Astrocyte (in vitro differentiated cells and primary cell): Measurements from ENCODE around the gene GDAP1L1. TPM values are rescaled to one million over a fixed set of nuclear protein-coding genes. Genes with fewer than 3 reads are reported as not detected.

Experiments used
- DNase-seq: peaks from one replicate; pipeline ENCODE4 v3.0.0-alpha.2; 2010; ENCODE audit warnings: low read depth
- FAIRE-seq: peaks from 2 replicates; lab custom pipeline; 2011; peaks lifted over from hg19 to GRCh38; lab: Jason Lieb, UNC
- H2AFZ ChIP-seq: 2 replicates; pipeline ENCODE4 v1.6.0; 2012; ENCODE audit warnings: low read depth, low read length, inconsistent platforms
- H3K27ac ChIP-seq: 2 replicates; pipeline ENCODE4 v1.5.1; 2011; ENCODE audit warnings: low read depth, low read length, inconsistent platforms
- H3K27me3 ChIP-seq: 2 replicates; pipeline ENCODE4 v1.6.0; 2011; ENCODE audit warnings: low read length, inconsistent platforms; ENCODE audit not compliant: insufficient read depth
- H3K36me3 ChIP-seq: 2 replicates; pipeline ENCODE4 v1.5.1; 2011; ENCODE audit warnings: low read length, inconsistent platforms; ENCODE audit not compliant: insufficient read depth
- H3K4me1 ChIP-seq: 2 replicates; pipeline ENCODE4 v1.5.1; 2011; ENCODE audit warnings: low read length, inconsistent platforms; ENCODE audit not compliant: insufficient read depth
- H3K4me2 ChIP-seq: 2 replicates; pipeline ENCODE4 v1.6.0; 2012; ENCODE audit warnings: low read length, inconsistent platforms
- H3K4me3 ChIP-seq: 2 replicates; pipeline ENCODE4 v1.5.1; 2011; ENCODE audit warnings: low read depth, mild to moderate bottlenecking, low read length, inconsistent platforms; ENCODE audit not compliant: insufficient read depth
- H3K79me2 ChIP-seq: 2 replicates; pipeline ENCODE4 v1.6.0; 2012; ENCODE audit warnings: mild to moderate bottlenecking, low read length, inconsistent platforms; ENCODE audit not compliant: insufficient read depth
- H3K9ac ChIP-seq: 2 replicates; pipeline ENCODE4 v1.6.0; 2012; ENCODE audit warnings: mild to moderate bottlenecking, low read length, inconsistent platforms
- H3K9me3 ChIP-seq: 2 replicates; pipeline ENCODE4 v1.5.1; 2012; ENCODE audit warnings: low read depth, mild to moderate bottlenecking, low read length, inconsistent platforms; ENCODE audit not compliant: insufficient read depth
- H4K20me1 ChIP-seq: 2 replicates; pipeline ENCODE4 v1.6.0; 2012; ENCODE audit warnings: low read length, inconsistent platforms; ENCODE audit not compliant: insufficient read depth
- H3K27ac Mint-ChIP-seq: one replicate; pipeline ENCODE4 v1.8.0; 2021; ENCODE audit warnings: mild to moderate bottlenecking, mixed read lengths; ENCODE audit not compliant: unreplicated experiment
- H3K27me3 Mint-ChIP-seq: one replicate; pipeline ENCODE4 v1.8.0; 2021; ENCODE audit warnings: low read depth, mixed read lengths; ENCODE audit not compliant: unreplicated experiment
- H3K36me3 Mint-ChIP-seq: one replicate; pipeline ENCODE4 v1.8.0; 2021; ENCODE audit warnings: low read depth, mixed read lengths; ENCODE audit not compliant: unreplicated experiment
- H3K4me1 Mint-ChIP-seq: one replicate; pipeline ENCODE4 v1.8.0; 2021; ENCODE audit warnings: low read depth, mixed read lengths; ENCODE audit not compliant: unreplicated experiment
- H3K4me3 Mint-ChIP-seq: one replicate; pipeline ENCODE4 v1.8.0; 2021; ENCODE audit warnings: mild to moderate bottlenecking, moderate library complexity, mixed read lengths; ENCODE audit not compliant: unreplicated experiment
- H3K9me3 Mint-ChIP-seq: one replicate; pipeline ENCODE4 v1.8.0; 2021; ENCODE audit warnings: mild to moderate bottlenecking, mixed read lengths; ENCODE audit not compliant: unreplicated experiment
- CTCF ChIP-seq: IDR thresholded peaks from 2 replicates; pipeline ENCODE4 v1.5.1; 2011; ENCODE audit warnings: low read depth, mild to moderate bottlenecking, inconsistent platforms, low read length, moderate library complexity; ENCODE audit not compliant: insufficient read depth
- EZH2 ChIP-seq: IDR thresholded peaks from 2 replicates; pipeline ENCODE4 v1.6.1; 2012; ENCODE audit warnings: mild to moderate bottlenecking, low read length, inconsistent platforms; ENCODE audit not compliant: insufficient read depth
- total RNA-seq: library from RNA; stranded (reverse); gene quantifications from 2 replicates; pipeline ENCODE4 v1.2.1, GENCODE V29; 2021

The GDAP1L1 gene
- total RNA-seq, 1 donor from 2014 or later: 0.64 TPM

GRCh38 chr20:44241796-44242195 lies 5.3 kb upstream of the GDAP1L1 start:
- Mint-ChIP-seq H3K27ac (no peak overlapping the region), H3K4me3 (no peak overlapping the region), H3K27me3 (peaks cover 39% of the 10 kb centered on the region), H3K4me1 (no peaks in the 10 kb centered on the region), H3K9me3 (peaks cover 4% of the 10 kb centered on the region), H3K36me3 (no peaks in the 10 kb centered on the region)
- TF ChIP-seq CTCF: no peak
- TF ChIP-seq EZH2: no peak
- no peak for DNase-seq
- H3K79me2 ChIP-seq: no peaks in the 10 kb centered on the region
- no peak for FAIRE-seq
- H3K4me1 ChIP-seq: no peaks in the 10 kb centered on the region
- no peak overlapping the region for H3K4me3 ChIP-seq
- H3K36me3 ChIP-seq: no peaks in the 10 kb centered on the region
- peaks cover 23% of the 10 kb centered on the region for H3K27me3 ChIP-seq
- H3K4me2 ChIP-seq: no peak overlapping the region
- H4K20me1 ChIP-seq: no peaks in the 10 kb centered on the region
- H3K9me3 ChIP-seq: no peaks in the 10 kb centered on the region
- no peak overlapping the region for H3K27ac ChIP-seq
- H2AFZ ChIP-seq: no peak overlapping the region
- no peak overlapping the region for H3K9ac ChIP-seq

GRCh38 chr20:44245977-44246376 lies 1.1 kb upstream of the GDAP1L1 start:
- TF ChIP-seq EZH2: no peak
- TF ChIP-seq CTCF: no peak
- Histone ChIP-seq H3K79me2 (no peaks in the 10 kb centered on the region), H3K9ac (no peak overlapping the region), H4K20me1 (peaks cover 5% of the 10 kb centered on the region), H3K4me1 (no peaks in the 10 kb centered on the region), H2AFZ (no peak overlapping the region), H3K36me3 (no peaks in the 10 kb centered on the region), H3K27ac (no peak overlapping the region), H3K4me2 (no peak overlapping the region), H3K4me3 (no peak overlapping the region), H3K27me3 (peaks cover 24% of the 10 kb centered on the region), H3K9me3 (no peaks in the 10 kb centered on the region)
- Mint-ChIP-seq H3K4me1 (peaks cover 2% of the 10 kb centered on the region), H3K4me3 (no peak overlapping the region), H3K9me3 (no peaks in the 10 kb centered on the region), H3K27ac (no peak overlapping the region), H3K36me3 (no peaks in the 10 kb centered on the region), H3K27me3 (peaks cover 49% of the 10 kb centered on the region)
- FAIRE-seq (no peak), DNase-seq (no peak)

DNA sequence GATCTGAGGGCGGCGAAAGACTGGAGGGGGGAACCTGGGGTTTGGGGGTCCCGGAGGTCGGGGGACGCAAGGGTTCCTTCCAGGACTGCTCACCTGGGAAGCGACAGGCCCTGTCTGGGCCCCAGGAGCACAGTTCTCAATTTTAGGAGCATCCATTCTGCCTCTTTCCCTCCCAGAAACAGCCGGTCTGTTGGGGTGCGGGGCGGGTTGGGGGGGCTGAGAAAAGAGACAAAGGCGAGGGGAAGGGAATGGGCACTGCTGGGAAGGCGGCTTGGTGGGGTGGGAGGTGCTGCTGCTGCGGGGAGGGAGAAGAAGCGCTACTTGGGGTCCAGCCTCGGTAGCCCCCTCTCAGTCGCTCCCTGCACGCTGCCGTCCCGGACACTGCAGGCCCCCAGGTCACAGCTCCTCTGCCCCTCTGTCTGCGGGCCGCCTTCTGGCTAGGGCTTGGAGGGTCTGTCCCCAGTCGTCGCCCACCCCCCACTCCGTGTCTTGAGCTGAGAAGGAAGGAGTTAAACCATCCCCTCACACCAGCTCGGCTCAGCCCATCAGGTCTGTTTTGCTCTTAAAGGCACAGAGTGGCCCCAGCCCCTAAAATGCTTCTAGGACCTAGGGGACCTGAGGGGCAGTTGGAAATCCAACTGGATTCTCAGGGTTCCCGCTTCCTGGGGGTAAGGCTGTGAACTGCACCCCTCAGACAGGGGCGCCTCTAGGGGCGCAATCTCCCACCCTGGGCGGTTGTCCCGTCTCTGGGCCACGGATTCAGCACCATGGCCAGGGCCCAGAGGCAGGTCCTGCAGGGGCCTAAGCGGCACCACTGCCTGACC lies 690 bp downstream of the GDAP1L1 start:
- no peak overlapping the region for H3K4me3 ChIP-seq

More for the DNA sequence above, 690 bp downstream of the GDAP1L1 start:
- Histone ChIP-seq H3K4me1 (no peaks in the 10 kb centered on the region), H3K9me3 (no peaks in the 10 kb centered on the region), H3K36me3 (no peaks in the 10 kb centered on the region), H2AFZ (no peak overlapping the region), H3K27me3 (peaks cover 22% of the 10 kb centered on the region), H3K9ac (no peak overlapping the region), H4K20me1 (peaks cover 5% of the 10 kb centered on the region), H3K79me2 (no peaks in the 10 kb centered on the region), H3K27ac (no peak overlapping the region), H3K4me2 (peak overlapping the region; percentile 60)
- FAIRE-seq (no peak), DNase-seq (peak; percentile 5)
- Mint-ChIP-seq H3K4me1 (peaks cover 2% of the 10 kb centered on the region), H3K27ac (no peak overlapping the region), H3K27me3 (peaks cover 42% of the 10 kb centered on the region), H3K9me3 (no peaks in the 10 kb centered on the region), H3K36me3 (no peaks in the 10 kb centered on the region), H3K4me3 (peak overlapping the region; percentile 40)
- TF ChIP-seq EZH2: peak; percentile 13
- TF ChIP-seq CTCF: peak; percentile 44
